Mesendoderm (in vitro differentiated cells): Measurements from ENCODE around the gene EDEM1.

Experiments
- DNase-seq: peaks from one replicate; pipeline ENCODE4 v3.0.0; 2013
- H2AK5ac ChIP-seq: 2 replicates; pipeline ENCODE4 v1.6.1; 2013; ENCODE audit warnings: low read length, inconsistent platforms
- H2BK120ac ChIP-seq: 2 replicates; pipeline ENCODE4 v1.6.1; 2013; ENCODE audit warnings: low read depth, mild to moderate bottlenecking, low read length, moderate library complexity, mixed read lengths
- H2BK15ac ChIP-seq: replicated peaks from 2 replicates; pipeline ENCODE4 v1.6.1; 2013; ENCODE audit warnings: low read depth, mild to moderate bottlenecking, moderate library complexity
- H2BK5ac ChIP-seq: 2 replicates; pipeline ENCODE4 v1.6.1; 2013; ENCODE audit warnings: low read length, inconsistent platforms
- H3K18ac ChIP-seq: 2 replicates; pipeline ENCODE4 v1.6.1; 2013; ENCODE audit warnings: mild to moderate bottlenecking, low read length, mixed read lengths
- H3K23ac ChIP-seq: one replicate; pipeline ENCODE4 v1.6.1; 2013; ENCODE audit warnings: low read length
- H3K27ac ChIP-seq: 2 replicates; pipeline ENCODE4 v1.5.1; 2013; ENCODE audit warnings: low read depth, mild to moderate bottlenecking, inconsistent platforms, low read length, moderate library complexity
- H3K27me3 ChIP-seq: 2 replicates; pipeline ENCODE4 v1.6.1; 2013; ENCODE audit warnings: low read length, control low read depth, mild to moderate bottlenecking, inconsistent platforms; ENCODE audit not compliant: insufficient read depth, poor library complexity
- H3K36me3 ChIP-seq: 2 replicates; pipeline ENCODE4 v1.6.1; 2013; ENCODE audit warnings: low read length, inconsistent platforms; ENCODE audit not compliant: control insufficient read depth, insufficient read depth
- H3K4ac ChIP-seq: one replicate; pipeline ENCODE4 v1.6.1; 2013; ENCODE audit warnings: low read depth, mild to moderate bottlenecking, low read length, moderate library complexity
- H3K4me1 ChIP-seq: 2 replicates; pipeline ENCODE4 v1.6.1; 2013; ENCODE audit warnings: low read depth, low read length, inconsistent platforms; ENCODE audit not compliant: control insufficient read depth
- H3K4me2 ChIP-seq: 2 replicates; pipeline ENCODE4 v1.6.1; 2013; ENCODE audit warnings: low read length
- H3K4me3 ChIP-seq: 2 replicates; pipeline ENCODE4 v1.5.1; 2013; ENCODE audit warnings: mild to moderate bottlenecking, low read length
- H3K56ac ChIP-seq: one replicate; pipeline ENCODE4 v1.6.1; 2013; ENCODE audit warnings: low read length
- H3K79me1 ChIP-seq: 2 replicates; pipeline ENCODE4 v1.6.1; 2013; ENCODE audit warnings: low read length, inconsistent platforms
- H3K79me2 ChIP-seq: 2 replicates; pipeline ENCODE4 v1.6.1; 2013; ENCODE audit warnings: mild to moderate bottlenecking, low read length; ENCODE audit not compliant: control insufficient read depth, insufficient read depth
- H3K9ac ChIP-seq: 2 replicates; pipeline ENCODE4 v1.6.1; 2013; ENCODE audit warnings: low read length, inconsistent platforms
- H4K5ac ChIP-seq: one replicate; pipeline ENCODE4 v1.6.1; 2013; ENCODE audit warnings: low read length
- H4K8ac ChIP-seq: one replicate; pipeline ENCODE4 v1.6.1; 2013; ENCODE audit warnings: low read depth, mild to moderate bottlenecking, control low read depth, low read length, moderate library complexity
- WGBS: extraction: QIAGEN DNeasy Blood & Tissue Kit; methylation state at CpG from one replicate; pipeline ENCODE4 v1.1.7; 2013; ENCODE audit warnings: low lambda C conversion rate, missing lambda C conversion rate; ENCODE audit not compliant: insufficient coverage; ENCODE audit errors: extremely low coverage; 5-methylcytosine and 5-hydroxymethylcytosine counted together

The EDEM1 gene

DNA sequence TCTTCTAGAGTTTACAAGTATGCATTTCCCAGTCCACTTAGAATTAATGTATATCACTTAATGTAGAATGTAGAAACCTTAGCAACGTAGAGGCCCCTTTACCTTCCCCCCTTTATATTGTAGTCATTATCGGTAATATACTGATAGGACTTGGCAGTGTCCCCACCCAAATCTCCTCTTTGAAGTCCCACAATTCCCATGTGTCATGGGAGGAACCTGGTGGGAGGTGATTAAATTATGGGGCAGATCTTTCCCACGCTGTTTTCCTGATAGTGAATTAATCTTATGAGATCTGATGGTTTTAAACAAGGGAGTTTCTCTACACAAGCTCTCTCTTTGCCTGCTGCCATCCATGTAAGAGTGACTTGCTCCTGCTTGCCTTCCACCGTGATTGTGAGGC is 34.4 kb upstream of the EDEM1 start:
- Histone ChIP-seq H3K4ac (no peak overlapping the region), H3K4me3 (no peak overlapping the region), H3K4me2 (no peak overlapping the region), H3K23ac (no peak overlapping the region), H2BK15ac (no peak overlapping the region), H2AK5ac (no peak overlapping the region), H4K5ac (no peak overlapping the region), H3K56ac (no peak overlapping the region), H3K4me1 (no peaks in the 10 kb centered on the region), H3K27ac (no peak overlapping the region), H3K36me3 (no peaks in the 10 kb centered on the region), H3K9ac (no peak overlapping the region), H3K79me2 (peaks cover 48% of the 10 kb centered on the region), H2BK5ac (no peak overlapping the region), H4K8ac (no peak overlapping the region), H3K27me3 (no peaks in the 10 kb centered on the region), H2BK120ac (no peak overlapping the region), H3K18ac (no peak overlapping the region), H3K79me1 (peaks cover 16% of the 10 kb centered on the region)
- no peak for DNase-seq
- WGBS: no CpG with 5 or more reads among the region's 4 CpGs

DNA sequence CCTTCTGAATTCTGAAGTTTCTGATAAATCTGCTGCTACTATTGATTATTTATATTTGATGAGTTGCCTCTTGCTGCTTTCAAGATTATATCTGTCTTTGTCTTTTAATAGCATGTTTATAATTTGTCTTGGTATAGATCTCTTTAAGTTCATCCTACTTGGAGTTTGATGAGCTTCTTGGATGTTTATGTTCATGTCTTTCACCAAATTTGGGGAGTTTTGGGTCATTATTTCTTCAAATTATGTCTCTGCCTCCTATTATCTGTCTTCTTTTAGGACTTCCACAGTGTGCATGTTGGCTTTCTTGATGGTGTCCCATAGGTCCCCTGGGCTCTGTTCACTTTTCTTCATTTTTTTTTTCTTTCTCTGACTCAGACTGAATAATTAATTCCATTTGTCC is 32.3 kb upstream of the EDEM1 start:
- Histone ChIP-seq H3K79me1 (peaks cover 15% of the 10 kb centered on the region), H2BK5ac (no peak overlapping the region), H3K18ac (no peak overlapping the region), H2BK15ac (no peak overlapping the region), H3K4me1 (no peaks in the 10 kb centered on the region), H3K4me2 (no peak overlapping the region), H2BK120ac (no peak overlapping the region), H3K36me3 (no peaks in the 10 kb centered on the region), H3K4ac (no peak overlapping the region), H3K79me2 (peaks cover 43% of the 10 kb centered on the region), H3K4me3 (no peak overlapping the region), H3K56ac (no peak overlapping the region), H4K8ac (no peak overlapping the region), H3K27me3 (no peaks in the 10 kb centered on the region), H3K9ac (no peak overlapping the region), H2AK5ac (no peak overlapping the region), H3K23ac (no peak overlapping the region), H4K5ac (no peak overlapping the region), H3K27ac (no peak overlapping the region)
- DNase-seq: no peak

DNA sequence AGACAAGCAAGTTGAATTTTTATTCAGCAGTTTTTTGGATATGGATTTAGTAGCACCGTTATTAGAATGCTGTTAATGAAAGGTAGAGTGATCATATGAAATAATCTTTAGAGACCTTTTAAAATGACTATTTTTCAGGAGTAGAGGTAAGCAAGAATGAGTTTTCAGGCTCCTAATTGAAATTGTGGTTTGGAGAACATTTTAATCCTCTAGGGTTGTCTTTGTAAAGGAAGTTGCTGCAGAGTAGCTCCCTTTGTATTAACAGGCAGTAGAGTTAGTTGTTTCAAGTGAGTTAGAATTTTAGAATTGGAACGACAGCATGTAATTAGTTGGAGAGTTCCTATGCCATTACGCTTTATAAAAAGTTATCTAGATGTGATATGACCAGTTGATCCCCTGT is 27.2 kb upstream of the EDEM1 start:
- Histone ChIP-seq H3K4me3 (no peak overlapping the region), H2BK5ac (no peak overlapping the region), H4K5ac (no peak overlapping the region), H3K36me3 (no peaks in the 10 kb centered on the region), H2BK15ac (no peak overlapping the region), H3K56ac (no peak overlapping the region), H3K79me1 (peaks cover 17% of the 10 kb centered on the region), H3K4me1 (peaks cover 6% of the 10 kb centered on the region), H3K4me2 (no peak overlapping the region), H2BK120ac (no peak overlapping the region), H2AK5ac (no peak overlapping the region), H3K18ac (no peak overlapping the region), H3K9ac (no peak overlapping the region), H3K27me3 (no peaks in the 10 kb centered on the region), H3K79me2 (peaks cover 39% of the 10 kb centered on the region), H3K27ac (no peak overlapping the region), H3K23ac (no peak overlapping the region), H3K4ac (no peak overlapping the region), H4K8ac (no peak overlapping the region)
- no CpG with 5 or more reads among the region's 3 CpGs for WGBS
- DNase-seq: no peak

DNA sequence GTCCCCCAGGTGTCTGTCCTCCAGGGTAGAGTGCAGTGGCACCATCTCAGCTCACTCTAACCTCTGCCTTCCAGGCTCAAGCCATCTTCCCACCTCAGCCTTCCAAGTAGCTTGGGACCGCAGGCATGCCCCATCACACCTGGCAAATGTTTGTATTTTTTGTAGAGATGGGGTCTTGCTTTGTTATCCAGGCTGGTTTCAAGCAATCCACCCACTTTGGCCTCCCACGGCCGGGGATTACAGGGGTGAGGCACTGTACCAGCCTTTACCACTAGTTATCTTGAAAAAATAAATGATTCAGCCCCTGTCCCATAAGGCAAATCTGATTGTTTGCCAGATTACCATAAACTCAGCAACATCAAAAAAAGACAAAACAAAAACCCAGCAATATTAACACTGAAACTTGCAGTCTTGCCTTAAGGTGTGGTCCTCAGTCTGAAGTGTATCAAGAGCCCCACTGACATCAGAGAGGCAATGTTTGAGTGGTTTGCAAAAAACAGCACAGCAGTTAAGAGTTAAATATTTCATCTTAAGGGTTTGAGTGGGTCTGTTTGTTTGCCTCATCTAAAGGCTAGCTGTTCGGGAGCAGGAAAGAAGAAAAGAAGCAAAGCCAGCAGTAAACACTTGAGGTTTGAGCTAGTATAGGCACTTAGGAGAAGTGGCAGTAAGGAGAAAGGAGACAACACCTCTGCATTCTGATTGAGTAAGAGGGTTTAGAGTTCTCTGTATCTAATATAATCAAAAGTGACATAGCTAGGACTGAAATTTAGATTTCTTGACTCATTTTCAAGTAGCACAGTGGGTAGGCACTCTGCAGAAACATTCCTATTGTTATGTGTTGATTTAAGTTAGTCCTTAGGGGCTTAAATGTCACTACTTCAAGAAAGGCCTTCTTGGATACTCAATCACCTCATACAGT is 26.3 kb upstream of the EDEM1 start:
- no peak overlapping the region for H4K8ac ChIP-seq
- H2BK15ac ChIP-seq: no peak overlapping the region
- no CpG with 5 or more reads among the region's 4 CpGs for WGBS
- peaks cover 17% of the 10 kb centered on the region for H3K79me1 ChIP-seq
- DNase-seq: peak; percentile 31
- no peak overlapping the region for H2AK5ac ChIP-seq
- H3K79me2 ChIP-seq: peaks cover 36% of the 10 kb centered on the region
- peak overlapping the region; percentile 64 for H3K56ac ChIP-seq
- no peak overlapping the region for H3K4me3 ChIP-seq
- H2BK120ac ChIP-seq: no peak overlapping the region
- H3K9ac ChIP-seq: no peak overlapping the region
- no peak overlapping the region for H3K4me2 ChIP-seq
- no peak overlapping the region for H3K18ac ChIP-seq
- H3K36me3 ChIP-seq: no peaks in the 10 kb centered on the region
- no peak overlapping the region for H3K27ac ChIP-seq
- peaks cover 6% of the 10 kb centered on the region for H3K4me1 ChIP-seq
- H4K5ac ChIP-seq: no peak overlapping the region
- H3K23ac ChIP-seq: no peak overlapping the region
- H2BK5ac ChIP-seq: no peak overlapping the region
- H3K27me3 ChIP-seq: no peaks in the 10 kb centered on the region
- H3K4ac ChIP-seq: no peak overlapping the region

DNA sequence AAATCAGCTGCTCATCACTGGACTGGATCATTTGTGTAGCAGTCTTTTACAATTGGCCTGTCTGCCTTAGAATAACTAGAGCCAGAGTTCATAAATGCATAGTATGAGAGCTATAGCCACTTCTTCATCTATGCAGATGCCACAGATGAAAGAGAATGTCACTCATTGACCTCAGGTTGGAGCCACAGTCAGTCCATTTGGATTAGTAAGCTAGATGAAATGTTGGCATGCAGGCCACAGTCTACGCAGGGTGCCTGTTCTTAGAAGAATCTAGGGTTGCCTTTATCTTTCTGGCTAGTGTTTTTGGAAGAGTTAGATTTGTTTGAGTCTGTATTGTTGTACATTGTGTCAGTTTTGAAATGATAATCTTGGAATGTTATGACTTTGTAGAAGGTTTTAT is 25.4 kb upstream of the EDEM1 start:
- Histone ChIP-seq H3K4ac (no peak overlapping the region), H3K27ac (no peak overlapping the region), H3K4me1 (peaks cover 6% of the 10 kb centered on the region), H2BK120ac (no peak overlapping the region), H2AK5ac (no peak overlapping the region), H3K79me1 (peaks cover 16% of the 10 kb centered on the region), H3K23ac (no peak overlapping the region), H4K5ac (no peak overlapping the region), H3K79me2 (peaks cover 31% of the 10 kb centered on the region), H3K18ac (no peak overlapping the region), H2BK15ac (no peak overlapping the region), H3K4me2 (no peak overlapping the region), H3K4me3 (no peak overlapping the region), H2BK5ac (no peak overlapping the region), H3K56ac (no peak overlapping the region), H3K36me3 (no peaks in the 10 kb centered on the region), H3K27me3 (no peaks in the 10 kb centered on the region), H3K9ac (no peak overlapping the region), H4K8ac (peak overlapping the region; percentile 86)
- no CpG with 5 or more reads among the region's 1 CpG for WGBS
- DNase-seq: peak; percentile 51

DNA sequence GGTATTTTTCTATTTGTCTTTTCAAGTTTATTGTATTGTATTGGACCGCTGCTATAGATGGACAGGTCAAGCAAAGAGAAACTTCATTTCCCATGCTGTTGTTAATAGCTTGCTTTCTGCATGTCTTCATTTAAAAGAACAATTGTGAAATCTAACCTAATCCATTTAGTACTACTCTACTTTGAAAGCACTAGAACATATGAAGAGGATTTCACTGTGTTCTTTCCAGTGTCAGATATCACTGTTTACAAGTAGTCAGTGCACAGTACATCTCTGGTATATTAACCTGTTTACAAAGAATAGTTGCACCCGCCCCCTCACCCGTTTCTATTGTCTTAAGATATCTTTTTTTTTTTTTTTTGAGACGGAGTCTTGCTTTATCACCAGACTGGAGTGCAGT is 21.8 kb upstream of the EDEM1 start:
- Histone ChIP-seq H3K18ac (no peak overlapping the region), H3K4ac (no peak overlapping the region), H3K4me3 (no peak overlapping the region), H3K4me1 (peaks cover 6% of the 10 kb centered on the region), H2BK120ac (no peak overlapping the region), H2BK5ac (no peak overlapping the region), H3K23ac (no peak overlapping the region), H3K36me3 (no peaks in the 10 kb centered on the region), H4K8ac (no peak overlapping the region), H3K56ac (no peak overlapping the region), H2BK15ac (no peak overlapping the region), H3K9ac (no peak overlapping the region), H4K5ac (no peak overlapping the region), H3K79me1 (peaks cover 11% of the 10 kb centered on the region), H3K4me2 (no peak overlapping the region), H3K79me2 (peaks cover 16% of the 10 kb centered on the region), H2AK5ac (no peak overlapping the region), H3K27me3 (no peaks in the 10 kb centered on the region), H3K27ac (no peak overlapping the region)
- WGBS: no CpG with 5 or more reads among the region's 4 CpGs
- no peak for DNase-seq
